ENCODE measurements around the gene SLC16A9. TPM values are rescaled to one million over a fixed set of nuclear protein-coding genes. Genes with fewer than 3 reads are reported as not detected.

SLC16A9 gene
- total RNA-seq, 1 experiment from 2014 or later, result 5.9 TPM

GRCh38 chr10:59674215-59674836 lies 35.3 kb downstream of the SLC16A9 start:
- H3K27ac ChIP-seq (ENCODE audit: low read depth, low read length), result no peak overlapping the region
- H3K27me3 ChIP-seq (ENCODE audit: insufficient read depth, low read length), result no peaks in the 10 kb centered on the region
- no peaks in the 10 kb centered on the region for H4K20me1 ChIP-seq (ENCODE audit: insufficient read depth)
- POLR2A ChIA-PET, result no interaction called here
- DNase-seq (ENCODE audit: low read depth, low spot score) (no peak), ATAC-seq (peak; percentile 69; the same call in 1 of the 2 replicates)
- no peak overlapping the region for H3K9ac ChIP-seq (ENCODE audit: low read length)
- TF ChIP-seq ELF1 (IDR thresholded peaks at IDR 0.05; ENCODE audit: borderline replicate concordance, low read depth) (no peak), FOSL1 (IDR thresholded peaks at IDR 0.05; ENCODE audit: low read depth) (no peak), EZH2 (IDR thresholded peaks at IDR 0.05) (no peak), YY1 (IDR thresholded peaks at IDR 0.05; ENCODE audit: extremely low read depth, insufficient replicate concordance, low read depth, low read length) (no peak), SIN3A (IDR thresholded peaks at IDR 0.05; ENCODE audit: low read depth) (no peak), MAX (IDR thresholded peaks at IDR 0.05) (no peak), ZNF274 (IDR thresholded peaks at IDR 0.05; ENCODE audit: low read depth, low read length) (no peak), SP1 (IDR thresholded peaks at IDR 0.05; ENCODE audit: low read depth) (no peak), SRF (IDR thresholded peaks at IDR 0.05; ENCODE audit: low read depth) (no peak), CEBPB (IDR thresholded peaks at IDR 0.05; ENCODE audit: low read depth) (no peak)
- TF ChIP-seq, protein P1, sequence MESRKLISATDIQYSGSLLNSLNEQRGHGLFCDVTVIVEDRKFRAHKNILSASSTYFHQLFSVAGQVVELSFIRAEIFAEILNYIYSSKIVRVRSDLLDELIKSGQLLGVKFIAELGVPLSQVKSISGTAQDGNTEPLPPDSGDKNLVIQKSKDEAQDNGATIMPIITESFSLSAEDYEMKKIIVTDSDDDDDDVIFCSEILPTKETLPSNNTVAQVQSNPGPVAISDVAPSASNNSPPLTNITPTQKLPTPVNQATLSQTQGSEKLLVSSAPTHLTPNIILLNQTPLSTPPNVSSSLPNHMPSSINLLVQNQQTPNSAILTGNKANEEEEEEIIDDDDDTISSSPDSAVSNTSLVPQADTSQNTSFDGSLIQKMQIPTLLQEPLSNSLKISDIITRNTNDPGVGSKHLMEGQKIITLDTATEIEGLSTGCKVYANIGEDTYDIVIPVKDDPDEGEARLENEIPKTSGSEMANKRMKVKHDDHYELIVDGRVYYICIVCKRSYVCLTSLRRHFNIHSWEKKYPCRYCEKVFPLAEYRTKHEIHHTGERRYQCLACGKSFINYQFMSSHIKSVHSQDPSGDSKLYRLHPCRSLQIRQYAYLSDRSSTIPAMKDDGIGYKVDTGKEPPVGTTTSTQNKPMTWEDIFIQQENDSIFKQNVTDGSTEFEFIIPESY (IDR thresholded peaks at IDR 0.05; ENCODE audit: extremely low read depth, insufficient replicate concordance, low read length), result no peak
- TF ChIP-seq, protein P2, sequence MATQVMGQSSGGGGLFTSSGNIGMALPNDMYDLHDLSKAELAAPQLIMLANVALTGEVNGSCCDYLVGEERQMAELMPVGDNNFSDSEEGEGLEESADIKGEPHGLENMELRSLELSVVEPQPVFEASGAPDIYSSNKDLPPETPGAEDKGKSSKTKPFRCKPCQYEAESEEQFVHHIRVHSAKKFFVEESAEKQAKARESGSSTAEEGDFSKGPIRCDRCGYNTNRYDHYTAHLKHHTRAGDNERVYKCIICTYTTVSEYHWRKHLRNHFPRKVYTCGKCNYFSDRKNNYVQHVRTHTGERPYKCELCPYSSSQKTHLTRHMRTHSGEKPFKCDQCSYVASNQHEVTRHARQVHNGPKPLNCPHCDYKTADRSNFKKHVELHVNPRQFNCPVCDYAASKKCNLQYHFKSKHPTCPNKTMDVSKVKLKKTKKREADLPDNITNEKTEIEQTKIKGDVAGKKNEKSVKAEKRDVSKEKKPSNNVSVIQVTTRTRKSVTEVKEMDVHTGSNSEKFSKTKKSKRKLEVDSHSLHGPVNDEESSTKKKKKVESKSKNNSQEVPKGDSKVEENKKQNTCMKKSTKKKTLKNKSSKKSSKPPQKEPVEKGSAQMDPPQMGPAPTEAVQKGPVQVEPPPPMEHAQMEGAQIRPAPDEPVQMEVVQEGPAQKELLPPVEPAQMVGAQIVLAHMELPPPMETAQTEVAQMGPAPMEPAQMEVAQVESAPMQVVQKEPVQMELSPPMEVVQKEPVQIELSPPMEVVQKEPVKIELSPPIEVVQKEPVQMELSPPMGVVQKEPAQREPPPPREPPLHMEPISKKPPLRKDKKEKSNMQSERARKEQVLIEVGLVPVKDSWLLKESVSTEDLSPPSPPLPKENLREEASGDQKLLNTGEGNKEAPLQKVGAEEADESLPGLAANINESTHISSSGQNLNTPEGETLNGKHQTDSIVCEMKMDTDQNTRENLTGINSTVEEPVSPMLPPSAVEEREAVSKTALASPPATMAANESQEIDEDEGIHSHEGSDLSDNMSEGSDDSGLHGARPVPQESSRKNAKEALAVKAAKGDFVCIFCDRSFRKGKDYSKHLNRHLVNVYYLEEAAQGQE (IDR thresholded peaks at IDR 0.05; ENCODE audit: low read depth), result no peak
- no TSS peak for BruUV-seq (replicated peaks)
- no peaks in the 10 kb centered on the region for H3K9me3 ChIP-seq (ENCODE audit: control insufficient read depth in 1 of 2, insufficient read depth in 1 of 2, low read depth in 1 of 2, low read length in 2 of 2)
- CTCF ChIA-PET, result no interaction called here
- no peaks in the 10 kb centered on the region for H3K79me2 ChIP-seq (ENCODE audit: insufficient read depth, low read length)
- H3K4me1 ChIP-seq (ENCODE audit: control insufficient read depth in 1 of 2, insufficient read depth in 2 of 2, low read length in 2 of 2), result peaks cover 0 to 17% of the 10 kb centered on the region in 2 experiments; a peak in 2 of 4 replicates
- H3K4me3 ChIP-seq (replicated peaks in 1 of 2; ENCODE audit: low read depth in 1 of 2, low read length in 2 of 2), result no peak overlapping the region
- intact Hi-C loops (cut with micrococcal nuclease), result no loop called here
- H2AFZ ChIP-seq (ENCODE audit: low read depth, low read length, poor library complexity, severe bottlenecking), result no peak overlapping the region
- RAD21 ChIA-PET (ENCODE audit: low non-redundant PET in 1 of 2, low total read pairs in 2 of 2, uncharacterized antibody in 2 of 2, unreplicated experiment in 2 of 2), result no interaction called here
- H3K4me2 ChIP-seq (ENCODE audit: low read length), result peak overlapping the region; percentile 24
- no peaks in the 10 kb centered on the region for H3K36me3 ChIP-seq (ENCODE audit: control insufficient read depth in 1 of 2, insufficient read depth in 2 of 2, low read length in 2 of 2)
- no peaks in the 10 kb centered on the region for H3K9me2 ChIP-seq (ENCODE audit: insufficient read depth)
